GM12872 (cell line): ENCODE results near the gene ADGRB2.

Source experiments
- TF ChIP-seq, protein P1 (sequence below): IDR thresholded peaks from 3 replicates; pipeline ENCODE4 v1.5.1; 2011; ENCODE audit warnings: low read depth, mild to moderate bottlenecking, low read length, moderate library complexity; ENCODE audit not compliant: insufficient read depth

Gene ADGRB2

DNA sequence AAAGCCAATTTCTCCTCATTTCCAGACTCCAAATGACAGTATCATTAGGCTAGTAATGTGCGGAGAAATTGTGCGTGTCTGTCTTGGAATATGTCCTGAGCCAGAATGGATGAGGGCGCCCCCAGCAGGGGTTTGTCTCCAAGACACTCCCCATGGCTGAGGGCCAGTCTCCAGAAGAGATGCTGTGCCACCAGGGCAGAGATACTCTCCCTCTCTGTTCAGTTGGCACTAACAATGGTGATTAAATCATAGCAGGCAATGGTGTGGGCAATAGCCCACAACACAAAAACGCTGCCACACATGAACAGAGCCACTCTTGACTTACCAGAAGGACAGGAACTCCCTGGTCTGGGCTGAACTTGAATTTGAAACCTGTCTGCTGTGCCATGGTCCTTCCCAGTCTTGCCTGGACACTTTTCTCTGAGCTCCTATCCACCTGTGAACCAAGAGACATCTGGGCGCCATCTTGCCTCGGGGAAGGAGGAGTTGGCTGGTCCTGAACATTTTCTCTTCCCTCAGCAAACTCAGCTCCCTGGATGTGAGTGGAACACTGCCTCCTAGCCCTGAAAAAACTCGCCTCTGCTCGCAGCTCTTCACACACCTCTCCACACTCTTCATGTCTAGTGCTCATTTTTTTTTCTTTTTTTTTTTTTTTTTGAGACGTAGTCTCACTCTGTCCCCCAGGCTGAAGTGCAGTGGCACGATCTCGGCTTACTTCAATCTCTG, 14.8 kb upstream of the ADGRB2 start:
- TF ChIP-seq, protein P1, sequence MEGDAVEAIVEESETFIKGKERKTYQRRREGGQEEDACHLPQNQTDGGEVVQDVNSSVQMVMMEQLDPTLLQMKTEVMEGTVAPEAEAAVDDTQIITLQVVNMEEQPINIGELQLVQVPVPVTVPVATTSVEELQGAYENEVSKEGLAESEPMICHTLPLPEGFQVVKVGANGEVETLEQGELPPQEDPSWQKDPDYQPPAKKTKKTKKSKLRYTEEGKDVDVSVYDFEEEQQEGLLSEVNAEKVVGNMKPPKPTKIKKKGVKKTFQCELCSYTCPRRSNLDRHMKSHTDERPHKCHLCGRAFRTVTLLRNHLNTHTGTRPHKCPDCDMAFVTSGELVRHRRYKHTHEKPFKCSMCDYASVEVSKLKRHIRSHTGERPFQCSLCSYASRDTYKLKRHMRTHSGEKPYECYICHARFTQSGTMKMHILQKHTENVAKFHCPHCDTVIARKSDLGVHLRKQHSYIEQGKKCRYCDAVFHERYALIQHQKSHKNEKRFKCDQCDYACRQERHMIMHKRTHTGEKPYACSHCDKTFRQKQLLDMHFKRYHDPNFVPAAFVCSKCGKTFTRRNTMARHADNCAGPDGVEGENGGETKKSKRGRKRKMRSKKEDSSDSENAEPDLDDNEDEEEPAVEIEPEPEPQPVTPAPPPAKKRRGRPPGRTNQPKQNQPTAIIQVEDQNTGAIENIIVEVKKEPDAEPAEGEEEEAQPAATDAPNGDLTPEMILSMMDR: no peak

DNA sequence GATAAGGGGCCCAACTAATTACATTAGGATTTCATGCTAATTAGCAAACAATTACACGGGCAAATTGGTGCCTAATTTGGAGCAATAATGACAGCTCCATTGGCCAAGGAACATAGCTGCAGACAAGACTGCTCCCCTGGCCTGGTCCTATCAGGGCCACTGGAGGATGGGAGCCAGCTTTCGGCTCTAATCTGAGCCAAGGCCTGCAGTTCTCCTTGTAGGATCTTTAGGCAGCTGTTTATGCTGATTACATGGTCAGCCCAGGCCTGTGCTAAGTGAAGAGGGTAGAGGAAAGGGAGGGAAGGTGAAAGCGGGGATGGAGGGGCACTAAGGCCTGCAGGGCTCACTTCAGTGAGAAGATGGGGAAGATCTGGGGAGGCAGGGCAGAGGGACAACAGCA, 12.4 kb upstream of the ADGRB2 start:
- TF ChIP-seq, protein P1: no peak

DNA sequence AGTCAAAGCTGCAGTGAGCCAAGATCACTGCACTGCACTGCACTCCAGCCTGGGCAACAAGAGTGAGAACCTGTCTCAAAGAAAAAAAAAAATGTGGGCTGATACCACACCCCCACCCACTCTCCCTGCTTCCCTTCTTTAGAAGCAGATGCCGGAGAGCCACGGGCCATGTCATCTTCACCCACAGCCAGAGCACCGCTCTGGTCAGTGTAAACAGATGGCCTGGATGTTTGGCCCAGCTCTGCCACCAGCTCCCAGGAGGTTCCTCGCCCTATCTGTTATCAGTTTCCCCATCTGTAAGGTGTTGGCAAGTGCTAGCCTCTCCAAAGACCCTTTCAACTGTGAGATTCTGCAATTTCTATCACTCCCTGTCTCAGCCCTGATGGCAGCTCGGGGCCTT, 11.9 kb upstream of the ADGRB2 start:
- TF ChIP-seq, protein P1: no peak

DNA sequence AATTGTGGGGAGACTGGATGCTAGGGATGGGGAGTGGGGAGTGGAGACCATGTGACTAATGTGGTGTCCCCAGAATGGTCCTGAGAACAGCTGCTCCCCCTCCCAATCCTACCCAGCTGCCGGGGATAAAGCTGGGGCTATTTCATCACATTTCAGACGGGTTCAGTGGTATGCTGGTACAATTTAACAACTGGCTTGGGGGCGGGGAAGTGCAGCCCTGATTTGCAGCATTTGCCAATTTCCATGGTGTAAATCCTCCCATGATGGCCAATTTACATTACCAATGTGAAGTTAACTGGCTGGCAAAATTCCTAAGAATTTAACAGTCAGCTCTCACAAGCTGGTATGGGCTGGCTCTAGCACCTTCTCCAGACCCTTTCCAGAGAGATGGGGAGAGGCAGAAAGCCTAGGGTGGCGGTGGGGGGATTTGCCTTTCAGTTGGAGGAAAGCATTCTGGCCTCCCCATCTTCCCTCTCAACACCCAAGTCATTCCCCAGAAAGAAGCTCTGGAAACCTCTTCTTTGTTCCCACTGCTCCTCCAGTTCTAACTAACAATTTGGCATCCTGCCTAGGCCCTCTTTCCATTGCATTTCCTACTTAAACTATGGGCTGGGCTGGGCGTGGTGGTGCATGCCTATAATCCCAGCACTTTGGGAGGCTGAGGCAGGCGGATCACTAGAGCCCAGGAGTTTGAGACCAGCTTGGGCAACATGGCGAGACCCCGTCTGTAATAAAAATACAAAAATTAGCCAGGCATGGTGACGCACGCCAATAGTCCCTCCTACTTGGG, 11.3 kb upstream of the ADGRB2 start:
- TF ChIP-seq, protein P1: no peak

DNA sequence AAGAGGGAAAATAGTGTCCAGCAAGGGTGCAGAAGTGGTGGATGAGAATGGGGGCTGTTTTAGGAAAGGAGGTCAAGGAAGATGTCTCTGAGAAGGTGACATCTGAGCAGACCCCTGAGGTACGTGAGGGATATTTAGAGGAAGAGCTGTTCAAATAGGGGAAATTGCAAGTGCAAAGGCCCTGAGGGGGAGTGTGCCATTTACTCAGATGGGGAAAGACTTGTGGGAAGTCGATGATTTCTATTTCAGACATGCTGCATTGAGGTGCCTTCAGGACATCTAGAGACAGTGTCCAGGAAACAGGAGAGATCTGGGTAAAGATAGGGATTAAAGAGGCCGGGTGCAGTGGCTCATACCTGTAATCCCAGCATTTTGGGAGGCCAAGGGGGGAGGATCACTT, 10.4 kb upstream of the ADGRB2 start:
- TF ChIP-seq, protein P1: no peak

DNA sequence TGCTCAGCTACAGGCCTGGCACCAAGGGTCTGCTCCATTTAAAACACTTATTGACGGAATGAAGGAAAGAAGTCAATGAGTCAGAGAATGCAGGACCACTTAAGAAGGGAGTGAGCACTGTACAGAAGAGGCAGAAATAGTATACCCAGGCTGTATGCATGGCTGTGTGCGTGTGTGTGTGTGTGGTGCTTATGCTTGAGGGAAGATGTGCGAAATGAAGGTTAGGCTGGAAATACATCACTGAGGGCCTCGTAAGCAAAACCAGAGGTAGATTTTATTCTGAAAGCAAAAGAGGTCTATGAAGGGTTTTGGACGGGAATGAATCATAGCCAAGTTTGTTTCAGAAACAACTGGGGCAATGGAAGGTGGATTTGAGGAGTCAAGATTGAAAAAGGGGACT, 9.7 kb upstream of the ADGRB2 start:
- TF ChIP-seq, protein P1: no peak

DNA sequence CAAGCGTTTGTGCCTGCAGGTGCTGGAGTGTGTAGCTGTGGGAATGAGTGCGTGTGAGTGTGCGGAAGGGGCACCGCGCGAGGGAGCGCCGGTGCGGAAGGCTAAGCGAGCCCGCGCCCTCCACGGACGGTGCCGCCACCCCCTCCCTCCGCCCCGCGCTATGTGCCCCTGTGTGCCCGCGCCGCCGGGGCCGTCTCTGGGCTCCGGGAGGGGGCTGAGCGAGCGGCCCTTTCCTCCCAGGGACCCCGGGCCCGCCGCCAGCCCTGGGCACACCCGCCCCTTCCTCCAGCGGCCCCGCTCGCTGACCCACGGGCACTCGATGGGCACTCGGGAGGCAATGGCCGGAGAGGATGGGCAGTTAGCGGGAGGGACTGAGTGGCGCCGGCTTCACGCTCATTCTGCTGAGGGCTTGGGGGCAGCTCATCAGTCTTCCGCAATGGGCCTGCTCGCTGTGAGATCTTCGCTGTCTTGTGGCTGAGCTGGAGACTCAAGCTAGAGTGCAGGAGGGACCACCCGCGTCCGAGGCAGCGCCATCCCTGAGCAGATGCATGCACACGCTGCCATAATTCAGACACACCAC, 8.6 kb upstream of the ADGRB2 start:
- TF ChIP-seq, protein P1: no peak
